Measurements from ENCODE around the gene MYO18A.

MYO18A gene

GRCh38 chr17:29155227-29155965 lies 24.8 kb downstream of the MYO18A start:
- no peak overlapping the region for H3K4me3 ChIP-seq (ENCODE audit: low read depth, low read length)
- TF ChIP-seq CTCF (IDR thresholded peaks at IDR 0.05; ENCODE audit: control insufficient read depth, extremely low read depth, insufficient read depth): no peak
- no peak for DNase-seq (ENCODE audit: low read depth)

GRCh38 chr17:29154516-29155226 lies 25.5 kb downstream of the MYO18A start:
- no peak for TF ChIP-seq CTCF (IDR thresholded peaks at IDR 0.05; ENCODE audit: control insufficient read depth, extremely low read depth, insufficient read depth)
- H3K4me3 ChIP-seq (ENCODE audit: low read depth, low read length): no peak overlapping the region
- no peak for DNase-seq (ENCODE audit: low read depth)

- no peak for TF ChIP-seq CTCF (IDR thresholded peaks at IDR 0.05; ENCODE audit: control insufficient read depth, extremely low read depth, insufficient read depth)
- H3K4me3 ChIP-seq (ENCODE audit: low read depth, low read length): no peak overlapping the region
- no peak for DNase-seq (ENCODE audit: low read depth)
Observed at GRCh38 chr17:29151567-29151966, 28.6 kb downstream of the MYO18A start.

- DNase-seq (ENCODE audit: low read depth): no peak
- H3K4me3 ChIP-seq (ENCODE audit: low read depth, low read length): no peak overlapping the region
- no peak for TF ChIP-seq CTCF (IDR thresholded peaks at IDR 0.05; ENCODE audit: control insufficient read depth, extremely low read depth, insufficient read depth)
Observed at GRCh38 chr17:29150161-29150560, 30.0 kb downstream of the MYO18A start.

- TF ChIP-seq CTCF (IDR thresholded peaks at IDR 0.05; ENCODE audit: control insufficient read depth, extremely low read depth, insufficient read depth): no peak
- no peak for DNase-seq (ENCODE audit: low read depth)
- H3K4me3 ChIP-seq (ENCODE audit: low read depth, low read length): peak overlapping the region; percentile 55
Observed at GRCh38 chr17:29149431-29150064, 30.6 kb downstream of the MYO18A start.

GRCh38 chr17:29148790-29149430 lies 31.3 kb downstream of the MYO18A start:
- TF ChIP-seq CTCF (IDR thresholded peaks at IDR 0.05; ENCODE audit: control insufficient read depth, extremely low read depth, insufficient read depth): peak; percentile 82
- H3K4me3 ChIP-seq (ENCODE audit: low read depth, low read length): peak overlapping the region; percentile 55
- DNase-seq (ENCODE audit: low read depth): no peak

All from LNCaP clone FGC (cell line).